Common myeloid progenitor, CD34-positive (primary cell): ENCODE measurements around the gene SCNN1B.

Source experiments
- CTCF ChIA-PET: fragments of 350-600 bp; sonication (Branson Sonifier 250); formaldehyde crosslinking; loops from one replicate; lab custom pipeline; 2021; ENCODE audit warnings: antibody characterized with exemption; lab: Charles Lee
- POLR2A ChIA-PET: fragments of 350-600 bp; sonication (Branson Sonifier 250); formaldehyde crosslinking; loops from one replicate; lab custom pipeline; 2021; ENCODE audit warnings: antibody characterized with exemption; lab: Charles Lee
- DNase-seq, 3 donors: peaks; one replicate each; pipeline versions ENCODE4 v3.0.0 to v3.0.0-alpha.2; 2013
- H3K27ac ChIP-seq, 2 experiments: 1 replicate in 1 of 2; 2 replicates in 1 of 2; pipeline ENCODE4 v1.7.0; 2013; ENCODE audit warnings: inconsistent platforms in 2 of 2, low read length in 2 of 2, mild to moderate bottlenecking in 2 of 2, low read depth in 1 of 2, moderate library complexity in 1 of 2; ENCODE audit not compliant: severe bottlenecking in 2 of 2, insufficient read depth in 1 of 2, poor library complexity in 1 of 2
- H3K27me3 ChIP-seq, 5 experiments: replicated peaks in 2 of 5; 1 replicate in 3 of 5; 2 replicates in 2 of 5; pipeline versions ENCODE4 v1.6.1 to v1.7.0; 2013; ENCODE audit warnings: low read length in 4 of 5, mild to moderate bottlenecking in 2 of 5, moderate library complexity in 2 of 5, inconsistent platforms in 1 of 5; ENCODE audit not compliant: insufficient read depth in 5 of 5, control insufficient read depth in 4 of 5
- H3K36me3 ChIP-seq, 4 experiments: 1 replicate in 2 of 4; 2 replicates in 2 of 4; pipeline versions ENCODE4 v1.6.1 to v1.7.0; 2013; ENCODE audit warnings: low read length in 3 of 4, control low read depth in 1 of 4, mild to moderate bottlenecking in 1 of 4; ENCODE audit not compliant: control insufficient read depth in 4 of 4, insufficient read depth in 4 of 4
- H3K4me1 ChIP-seq, 4 experiments: 1 replicate in 3 of 4; 2 replicates in 1 of 4; pipeline versions ENCODE4 v1.6.1 to v1.7.1; 2013; ENCODE audit warnings: low read length in 3 of 4, mild to moderate bottlenecking in 3 of 4, control low read depth in 1 of 4, inconsistent platforms in 1 of 4, moderate library complexity in 1 of 4; ENCODE audit not compliant: control insufficient read depth in 4 of 4, insufficient read depth in 4 of 4; ENCODE audit errors: control extremely low read depth in 1 of 4
- H3K4me3 ChIP-seq, 7 experiments: 1 replicate in 4 of 7; 2 replicates in 3 of 7; pipeline versions ENCODE4 v1.5.1 to v1.7.0; 2013; ENCODE audit warnings: mild to moderate bottlenecking in 7 of 7, low read length in 6 of 7, moderate library complexity in 6 of 7, inconsistent platforms in 2 of 7, low read depth in 2 of 7, control low read depth in 1 of 7; ENCODE audit not compliant: insufficient read depth in 4 of 7, control insufficient read depth in 1 of 7; ENCODE audit errors: extremely low read depth in 1 of 7
- H3K9me3 ChIP-seq, 5 experiments: 1 replicate in 4 of 5; 2 replicates in 1 of 5; pipeline versions ENCODE4 v1.6.1 to v1.7.1; 2013; ENCODE audit warnings: low read length in 4 of 5, mild to moderate bottlenecking in 2 of 5, inconsistent platforms in 1 of 5, low read depth in 1 of 5, moderate library complexity in 1 of 5; ENCODE audit not compliant: control insufficient read depth in 4 of 5, insufficient read depth in 2 of 5; ENCODE audit errors: control extremely low read depth in 1 of 5
- WGBS: methylation state at CpG from one replicate; pipeline ENCODE4 v1.1.5; 2013; ENCODE audit not compliant: insufficient coverage; 5-methylcytosine and 5-hydroxymethylcytosine counted together

SCNN1B gene

DNA sequence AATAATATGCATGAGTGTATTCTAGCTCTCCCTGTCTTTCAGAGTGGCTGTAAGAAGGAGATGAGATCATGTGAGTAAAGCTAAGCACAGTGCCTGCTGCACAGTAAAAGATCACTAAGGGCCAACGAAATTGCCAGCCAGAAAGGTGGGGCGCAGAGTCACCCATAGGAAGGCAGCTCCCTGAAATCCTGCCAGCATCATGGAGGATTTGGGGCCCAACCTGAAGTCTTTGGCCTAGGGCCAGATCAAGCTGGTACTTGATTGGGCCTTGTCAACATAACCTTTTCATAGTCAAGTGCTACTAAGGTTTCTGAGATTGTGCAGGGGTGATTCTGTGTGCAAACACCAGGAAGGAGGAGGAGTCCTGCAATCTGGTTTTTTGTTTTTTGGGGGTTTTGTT is 16.5 kb downstream of the SCNN1B start:
- peaks cover 0 to 2% (median 0%) of the 10 kb centered on the region in 5 experiments for H3K27me3 ChIP-seq
- ChIA-PET POLR2A (interaction anchor here (0.6 kb wide), 1 partner anchor 40 kb away, joined by 3 read pairs; no protein-coding TSS in a partner anchor), CTCF (no interaction called here)
- WGBS: 92% methylated on average over 2 of the region's 2 CpGs
- H3K27ac ChIP-seq: no peak overlapping the region
- DNase-seq: no peak
- H3K4me3 ChIP-seq: no peak overlapping the region
- no peaks in the 10 kb centered on the region for H3K4me1 ChIP-seq
- H3K9me3 ChIP-seq: no peaks in the 10 kb centered on the region
- H3K36me3 ChIP-seq: no peaks in the 10 kb centered on the region

GRCh38 chr16:23319861-23320615 is 17.9 kb downstream of the SCNN1B start:
- POLR2A ChIA-PET: no interaction called here
- no peak for DNase-seq
- Histone ChIP-seq H3K36me3 (no peaks in the 10 kb centered on the region), H3K9me3 (no peaks in the 10 kb centered on the region), H3K27ac (no peak overlapping the region), H3K27me3 (peaks cover 0 to 5% (median 1%) of the 10 kb centered on the region in 5 experiments), H3K4me1 (no peaks in the 10 kb centered on the region), H3K4me3 (no peak overlapping the region)
- CTCF ChIA-PET: no interaction called here
- 95% methylated on average over 15 of the region's 15 CpGs for WGBS

DNA sequence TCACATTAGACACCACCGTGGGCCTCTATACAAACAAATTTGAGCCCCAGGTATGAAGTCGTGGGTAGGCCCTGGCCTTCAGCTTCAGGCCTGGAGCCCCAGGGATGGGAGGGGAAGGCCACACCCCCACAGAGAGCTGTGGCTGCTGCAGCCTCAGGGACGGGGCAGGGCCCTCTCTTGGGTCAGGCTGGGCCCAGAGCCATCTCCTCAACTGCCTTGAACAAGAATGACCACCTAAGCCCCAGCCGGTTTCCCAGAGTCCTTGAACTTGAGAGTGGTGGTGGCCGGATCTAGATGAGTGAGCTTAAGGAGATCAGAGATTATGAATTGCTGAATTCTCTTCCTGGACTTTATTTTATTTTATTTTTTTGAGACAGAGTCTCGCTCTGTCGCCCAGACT is 18.6 kb downstream of the SCNN1B start:
- 85% methylated on average over 6 of the region's 7 CpGs for WGBS

GRCh38 chr16:23321206-23321875 is 19.2 kb downstream of the SCNN1B start:
- 94% methylated on average over 12 of the region's 14 CpGs for WGBS
- Histone ChIP-seq H3K27ac (no peak overlapping the region), H3K36me3 (no peaks in the 10 kb centered on the region), H3K4me1 (no peaks in the 10 kb centered on the region), H3K27me3 (peaks cover 0 to 5% (median 1%) of the 10 kb centered on the region in 5 experiments), H3K9me3 (no peaks in the 10 kb centered on the region), H3K4me3 (no peak overlapping the region)
- DNase-seq: no peak
- POLR2A ChIA-PET: interaction anchor here (0.7 kb wide), 1 partner anchor 50 kb away, joined by 3 read pairs; no protein-coding TSS in a partner anchor
- CTCF ChIA-PET: no interaction called here

More for the DNA sequence above, 18.6 kb downstream of the SCNN1B start:
- no peak overlapping the region for H3K4me3 ChIP-seq
- no peaks in the 10 kb centered on the region for H3K4me1 ChIP-seq
- H3K27ac ChIP-seq: no peak overlapping the region
- CTCF ChIA-PET: no interaction called here
- peaks cover 0 to 5% (median 1%) of the 10 kb centered on the region in 5 experiments for H3K27me3 ChIP-seq
- POLR2A ChIA-PET: interaction anchor here (0.7 kb wide), 1 partner anchor 51 kb away, joined by 3 read pairs; no protein-coding TSS in a partner anchor
- H3K9me3 ChIP-seq: no peaks in the 10 kb centered on the region
- H3K36me3 ChIP-seq: no peaks in the 10 kb centered on the region
- DNase-seq: no peak

DNA sequence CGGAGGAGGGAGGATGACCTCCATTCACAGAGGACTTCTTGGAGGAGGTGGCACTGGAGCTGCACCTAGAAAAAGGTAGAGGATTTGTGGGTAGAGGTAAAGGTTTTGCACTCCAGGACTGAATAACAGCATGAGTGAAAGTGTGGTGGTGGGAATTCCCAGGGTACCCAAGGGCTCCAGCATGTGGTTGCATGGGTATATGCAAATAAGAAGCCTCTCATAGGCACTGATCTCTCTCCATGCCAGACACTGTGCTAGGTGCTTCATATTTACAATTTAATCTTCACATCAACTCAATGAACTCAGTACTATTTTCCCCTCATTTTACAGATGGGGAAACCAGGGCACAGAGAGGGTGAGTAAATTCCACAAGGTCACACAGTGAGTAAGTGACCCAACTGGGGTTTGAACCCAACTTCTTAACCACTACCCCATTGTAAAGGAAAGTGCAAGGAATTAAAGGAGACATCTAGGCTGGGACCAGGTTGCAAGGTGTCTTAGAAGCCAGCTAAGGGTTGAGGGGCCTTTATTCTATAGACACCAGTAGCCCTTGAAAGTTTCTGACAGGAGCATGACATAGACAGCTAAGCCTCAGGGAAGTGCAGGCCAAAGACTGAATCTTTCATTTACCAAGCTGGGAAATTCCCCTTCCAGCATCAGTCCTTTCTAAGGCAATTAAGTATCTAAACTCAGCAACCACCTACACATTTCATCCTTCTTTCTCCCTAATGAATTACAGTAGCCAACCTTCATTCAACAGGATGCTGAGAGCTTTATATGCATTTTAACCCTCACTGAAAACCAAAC is 21.3 kb downstream of the SCNN1B start:
- Histone ChIP-seq H3K4me1 (no peaks in the 10 kb centered on the region), H3K27me3 (peaks cover 0 to 5% (median 2%) of the 10 kb centered on the region in 5 experiments), H3K36me3 (no peaks in the 10 kb centered on the region), H3K27ac (no peak overlapping the region), H3K9me3 (no peaks in the 10 kb centered on the region), H3K4me3 (no peak overlapping the region)
- CTCF ChIA-PET: no interaction called here
- POLR2A ChIA-PET: interaction anchor here (0.7 kb wide), 1 partner anchor 11 kb away, joined by 3 read pairs; no protein-coding TSS in a partner anchor
- no peak for DNase-seq
- WGBS: 100% methylated on average over 1 of the region's 1 CpG

DNA sequence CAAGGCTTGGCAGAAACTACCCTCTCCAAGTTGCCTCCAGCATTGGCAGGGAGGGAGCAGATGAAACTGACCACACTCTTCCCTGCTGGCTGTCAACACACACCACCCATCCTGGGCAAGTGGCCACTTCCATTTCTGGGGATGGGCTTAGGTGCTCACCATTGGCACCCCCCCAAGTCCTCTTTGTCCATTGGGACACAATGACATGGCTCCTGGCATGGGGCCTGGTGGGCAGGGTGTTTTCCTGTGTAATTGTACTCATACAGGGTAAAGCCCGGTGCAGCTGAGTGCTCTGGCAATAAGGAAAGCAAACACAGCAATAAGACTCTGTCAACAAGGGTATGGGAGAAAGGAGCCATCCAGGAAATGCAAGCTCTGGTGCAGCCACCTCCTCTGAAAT is 22.6 kb downstream of the SCNN1B start:
- Histone ChIP-seq H3K4me1 (no peaks in the 10 kb centered on the region), H3K27me3 (peaks cover 0 to 5% (median 2%) of the 10 kb centered on the region in 5 experiments), H3K36me3 (no peaks in the 10 kb centered on the region), H3K27ac (no peak overlapping the region), H3K9me3 (no peaks in the 10 kb centered on the region), H3K4me3 (no peak overlapping the region)
- ChIA-PET CTCF (no interaction called here), POLR2A (no interaction called here)
- WGBS: 40% methylated on average over 1 of the region's 1 CpG
- DNase-seq: no peak
